CD4-positive, alpha-beta T cell treated with Interleukin-15 for 4 hours (primary cell): ENCODE results near the gene TCF12.
"Not testable (repeated sequence)": the region's sequence is repeated elsewhere in the genome, so short reads cannot be mapped to it uniquely, and the experiment has no call there.

ENCODE experiments used
- DNase-seq: peaks from one replicate; pipeline ENCODE4 v3.0.0-alpha.2; 2020; ENCODE audit warnings: low spot score

Gene TCF12

DNA sequence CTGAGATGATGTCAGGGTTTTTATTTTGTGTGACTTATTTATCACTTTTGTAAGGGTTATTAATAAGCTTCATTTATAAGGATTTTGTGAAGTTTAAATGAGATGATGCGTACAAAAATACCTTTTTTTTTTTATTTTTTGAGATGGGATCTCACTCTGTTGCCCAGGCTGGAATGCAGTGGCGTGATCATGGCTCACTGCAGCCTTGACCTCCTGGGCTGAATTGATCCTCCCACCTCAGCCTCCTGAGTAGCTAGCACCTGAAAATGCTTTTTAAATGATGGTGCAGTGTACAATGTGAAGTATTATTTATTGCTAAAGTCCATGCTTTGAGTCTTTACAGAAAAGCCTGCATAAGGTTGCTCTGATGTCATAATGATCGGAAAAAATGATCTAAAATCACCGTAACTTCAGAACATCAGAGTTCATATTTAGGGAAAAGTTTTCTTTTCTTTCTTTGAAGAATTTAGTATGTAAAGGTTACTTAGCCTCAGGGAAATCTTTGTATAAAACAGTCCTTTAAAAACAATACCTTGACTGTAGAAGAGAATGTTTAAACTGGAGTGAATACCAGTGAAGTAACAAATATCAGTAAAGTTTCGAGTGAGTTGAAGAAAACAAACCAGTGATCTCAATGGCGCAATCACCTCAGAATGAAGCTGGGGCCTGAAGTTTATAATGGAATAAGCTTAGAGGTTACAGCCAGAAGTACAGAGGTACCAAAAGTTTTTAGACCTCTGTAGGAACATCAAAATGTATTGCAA is 29.7 kb downstream of the TCF12 start:
- DNase-seq, result no peak

DNA sequence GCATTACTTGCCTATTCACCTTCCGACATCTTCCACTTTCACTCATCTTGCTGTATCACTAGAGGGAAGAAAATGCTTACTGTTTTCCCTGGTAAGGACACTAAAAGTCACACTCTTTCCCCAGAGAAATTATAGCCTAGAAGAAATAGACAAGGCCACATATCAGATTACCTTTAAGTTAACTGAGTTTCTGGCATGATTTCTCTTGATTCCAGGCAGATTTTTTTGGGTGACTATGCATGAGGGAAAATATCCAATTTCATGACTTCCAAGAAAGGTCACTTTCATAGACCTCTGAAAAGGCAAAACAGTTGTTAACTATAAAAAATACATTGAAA is 30.3 kb downstream of the TCF12 start:
- DNase-seq, result no peak

DNA sequence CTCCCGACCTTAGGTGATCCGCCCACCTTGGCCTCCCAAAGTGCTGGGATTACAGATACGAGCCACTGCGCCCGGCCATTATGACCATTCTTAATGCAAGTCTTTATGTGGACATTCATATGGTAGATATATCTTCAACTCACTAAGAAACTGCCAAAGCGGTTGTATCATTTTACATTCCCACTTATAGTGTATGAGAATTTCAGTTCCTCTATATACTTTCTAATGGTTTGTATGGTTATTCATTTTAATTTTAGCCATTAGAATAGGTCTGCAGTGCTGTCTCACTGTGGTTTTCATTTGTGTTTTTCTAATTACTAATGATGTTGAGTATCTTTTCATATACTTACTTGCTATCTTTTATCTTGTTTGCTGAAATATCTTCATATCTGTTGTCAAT is 32.5 kb downstream of the TCF12 start:
- no peak for DNase-seq

DNA sequence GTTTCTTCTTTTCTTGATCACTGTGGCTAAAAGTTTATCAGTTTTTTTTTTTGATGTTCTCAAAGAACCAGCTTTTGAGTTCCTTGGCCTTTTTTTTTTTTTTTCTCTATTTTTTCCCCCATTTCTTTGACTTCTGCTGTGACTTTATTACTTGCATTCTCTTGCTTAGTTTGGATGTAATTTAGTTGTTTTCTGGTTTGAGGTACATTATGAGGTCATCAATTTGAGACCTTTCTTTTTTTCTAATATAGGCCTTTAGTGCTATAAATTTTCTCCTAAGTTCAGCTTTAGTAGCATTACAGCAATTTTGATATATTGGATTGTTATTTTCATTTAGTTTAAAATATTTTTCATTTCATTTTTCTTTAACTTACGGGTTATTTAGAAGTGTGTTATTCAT is 35.3 kb downstream of the TCF12 start:
- DNase-seq, result no peak

DNA sequence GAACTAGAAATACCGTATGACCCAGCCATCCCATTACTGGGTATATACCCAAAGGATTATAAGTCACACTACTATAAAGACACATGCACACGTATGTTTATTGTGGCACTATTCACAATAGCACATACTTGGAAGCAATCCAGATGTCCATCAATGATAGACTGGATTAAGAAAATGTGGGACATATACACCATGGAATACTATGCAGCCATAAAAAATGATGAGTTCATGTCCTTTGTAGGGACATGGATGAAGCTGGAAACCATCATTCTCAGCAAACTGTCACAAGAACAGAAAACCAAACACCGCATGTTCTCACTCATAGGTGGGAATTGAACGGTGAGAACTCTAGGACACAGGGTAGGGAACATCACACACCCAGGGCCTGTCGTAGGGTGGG is 36.6 kb downstream of the TCF12 start:
- DNase-seq, result not testable (repeated sequence)

DNA sequence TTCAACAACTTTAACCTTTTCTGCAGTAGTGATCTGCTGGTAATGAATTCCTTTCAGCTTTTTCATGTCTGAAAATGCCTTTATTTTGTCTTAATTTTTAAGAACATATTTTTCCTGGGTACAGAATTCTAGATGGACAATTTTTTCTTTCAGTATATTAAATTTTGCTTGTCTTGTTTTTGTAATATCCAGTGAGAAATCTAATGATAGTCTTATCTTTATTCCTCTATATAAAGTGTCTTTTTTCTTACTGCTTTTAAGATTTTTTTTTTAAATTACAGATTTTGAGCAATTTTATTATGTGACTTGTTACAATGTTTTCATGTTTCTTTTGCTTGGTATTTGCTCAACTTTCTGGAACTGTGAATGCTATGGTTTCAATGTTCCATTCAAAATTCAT is 38.1 kb downstream of the TCF12 start:
- no peak for DNase-seq

DNA sequence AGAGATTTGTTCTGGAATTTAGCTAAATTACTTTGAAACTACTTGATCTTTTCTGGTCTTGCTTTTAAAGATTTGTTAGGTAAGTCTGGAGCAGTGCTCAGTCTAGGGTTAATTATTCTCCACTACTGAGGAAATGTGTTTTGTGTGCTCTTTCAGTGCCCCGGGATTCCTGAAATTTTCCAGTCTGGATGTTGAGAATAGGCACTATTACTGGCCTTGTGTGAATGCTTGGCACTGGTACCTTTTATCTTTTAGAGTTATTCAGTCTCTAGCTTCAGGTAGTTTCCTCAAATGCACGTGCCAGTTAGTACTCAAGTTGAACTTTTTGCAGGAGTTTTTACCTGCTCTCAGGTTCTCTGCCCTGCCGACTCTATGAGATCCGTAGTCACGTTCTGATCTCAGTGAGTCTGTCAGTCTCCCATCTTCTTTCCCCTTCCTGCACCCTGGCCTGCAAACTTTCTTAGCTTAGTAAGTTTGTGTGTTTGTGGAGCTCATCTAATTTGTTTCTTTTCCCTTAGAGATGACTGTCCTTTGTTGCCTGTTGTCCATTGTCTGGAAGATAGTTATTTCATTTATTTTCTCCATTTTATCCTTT is 39.5 kb downstream of the TCF12 start:
- DNase-seq, result no peak

DNA sequence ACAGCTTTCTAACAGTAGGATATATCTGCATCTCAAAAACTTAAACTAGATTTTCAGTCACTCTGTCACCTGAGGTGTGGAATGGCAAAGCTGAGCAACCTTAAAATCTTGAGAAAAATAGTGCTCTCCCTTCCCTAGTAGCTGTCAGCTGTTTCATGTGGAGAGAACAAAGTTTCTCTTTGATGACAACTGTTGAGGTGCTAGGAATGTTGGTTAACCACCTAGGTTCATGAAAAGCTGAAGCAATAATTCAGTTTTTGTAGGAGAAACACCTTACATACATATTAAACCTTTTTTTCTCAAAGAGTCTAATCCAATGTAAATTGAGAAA is 40.8 kb downstream of the TCF12 start:
- DNase-seq, result no peak

DNA sequence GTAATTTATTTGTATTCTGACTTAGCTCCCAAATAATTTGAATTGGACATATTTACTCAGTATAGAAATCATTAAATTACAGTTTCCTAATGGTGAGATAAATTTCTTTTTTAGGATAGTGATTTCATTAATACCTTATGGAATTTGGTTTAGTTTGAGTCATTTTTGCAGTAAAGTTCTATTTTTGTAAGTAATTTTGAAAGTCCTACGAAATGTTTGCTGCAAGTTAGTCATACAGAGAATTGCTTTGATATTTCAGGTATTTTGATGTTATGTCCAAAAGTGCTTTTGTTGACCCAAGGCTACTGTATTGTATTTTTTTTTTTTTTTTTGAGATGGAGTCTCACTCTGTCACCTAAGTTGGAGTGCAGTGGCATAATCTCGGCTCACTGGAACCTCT is 41.7 kb downstream of the TCF12 start:
- DNase-seq, result no peak

DNA sequence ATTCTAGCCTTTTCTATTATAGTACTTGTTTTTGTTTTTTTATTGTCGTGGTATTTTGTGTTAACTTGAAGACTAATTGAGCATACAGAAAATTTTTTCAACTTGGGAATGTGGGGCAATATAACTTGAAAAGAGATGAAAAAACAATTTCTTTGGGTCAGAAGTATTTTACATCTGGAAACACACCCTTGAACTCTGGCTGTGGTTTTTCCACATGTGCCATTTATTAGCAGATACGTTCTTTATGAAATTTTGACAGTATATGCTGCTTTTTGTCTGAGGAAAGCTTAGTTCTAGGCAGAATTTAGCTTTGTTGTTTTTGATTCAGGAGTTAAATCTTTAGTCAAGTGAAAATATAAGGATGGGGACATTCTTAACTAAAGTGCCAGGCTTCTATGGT is 44.7 kb downstream of the TCF12 start:
- DNase-seq, result no peak

DNA sequence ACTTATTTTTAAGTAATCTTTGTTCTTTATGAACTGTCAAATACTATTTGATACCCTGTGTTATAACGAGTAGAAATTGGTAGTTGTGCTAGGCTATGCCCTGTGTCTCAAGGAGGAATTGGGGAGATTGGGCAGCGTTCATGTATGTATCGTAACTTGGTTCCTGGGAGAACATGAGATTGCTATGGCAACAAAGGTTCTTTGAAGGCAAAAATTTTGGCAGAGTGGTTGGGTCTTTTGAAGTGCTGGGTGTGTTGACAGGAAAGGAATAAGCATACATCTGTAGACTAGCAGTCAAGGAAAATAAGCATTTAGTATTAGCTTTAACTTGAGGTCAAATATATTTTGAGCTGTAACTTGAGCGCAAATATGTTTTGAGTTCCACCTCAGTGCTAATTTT is 45.3 kb downstream of the TCF12 start:
- DNase-seq, result no peak

DNA sequence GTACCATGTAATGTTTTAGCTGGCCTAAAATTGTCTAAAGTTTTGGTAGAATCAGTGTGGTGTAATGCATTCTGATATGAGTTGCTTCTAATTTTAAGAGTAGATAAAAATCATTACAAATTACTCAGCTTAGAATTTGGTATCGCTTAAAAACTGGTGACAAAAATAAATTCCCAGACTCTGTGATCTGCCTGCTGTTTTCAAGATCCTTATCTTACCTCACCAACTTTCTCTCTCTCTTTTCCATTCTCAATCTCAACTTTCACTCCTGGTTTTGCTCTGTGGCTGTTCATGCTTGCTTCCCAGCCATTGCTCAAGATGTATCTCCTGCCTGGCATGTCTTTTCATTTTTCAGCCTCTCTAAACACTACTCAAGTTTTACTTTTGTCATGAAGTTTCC is 45.7 kb downstream of the TCF12 start:
- no peak for DNase-seq

DNA sequence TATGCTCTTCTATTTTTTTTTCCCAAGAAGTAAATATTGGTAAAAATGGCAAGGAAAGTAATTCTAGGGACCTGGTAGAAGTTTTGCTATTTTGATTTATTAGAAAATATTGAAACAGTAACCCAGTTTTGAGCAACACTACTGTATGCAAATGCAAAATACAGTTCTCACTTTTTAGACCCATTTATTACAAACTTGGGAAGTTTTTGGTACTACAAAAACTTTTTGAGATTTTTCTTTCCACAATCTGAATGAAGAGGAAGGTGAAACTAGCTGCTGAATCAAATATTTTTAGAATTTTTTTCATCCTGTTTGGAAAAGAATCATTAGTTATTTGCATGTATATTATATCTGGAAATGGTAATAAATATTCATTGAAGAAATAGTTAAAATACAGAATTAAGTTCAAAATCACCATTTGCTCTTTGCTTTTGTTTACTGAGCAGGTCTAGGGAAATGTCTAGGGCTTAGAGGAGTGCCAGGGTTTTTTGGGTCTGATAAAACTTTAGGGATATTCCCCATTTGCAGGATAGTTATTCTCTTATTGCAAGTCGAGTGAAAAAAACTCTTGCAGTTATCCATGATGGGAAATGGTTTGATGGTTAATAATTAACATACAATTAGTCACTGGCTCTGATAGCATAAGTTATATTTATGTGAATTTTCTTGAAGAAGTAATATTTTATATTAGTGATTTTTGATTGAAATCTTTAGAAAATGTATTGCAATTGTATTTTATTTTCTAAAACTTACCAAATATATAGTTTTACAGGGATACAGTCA is 47.0 kb downstream of the TCF12 start:
- DNase-seq, result no peak

DNA sequence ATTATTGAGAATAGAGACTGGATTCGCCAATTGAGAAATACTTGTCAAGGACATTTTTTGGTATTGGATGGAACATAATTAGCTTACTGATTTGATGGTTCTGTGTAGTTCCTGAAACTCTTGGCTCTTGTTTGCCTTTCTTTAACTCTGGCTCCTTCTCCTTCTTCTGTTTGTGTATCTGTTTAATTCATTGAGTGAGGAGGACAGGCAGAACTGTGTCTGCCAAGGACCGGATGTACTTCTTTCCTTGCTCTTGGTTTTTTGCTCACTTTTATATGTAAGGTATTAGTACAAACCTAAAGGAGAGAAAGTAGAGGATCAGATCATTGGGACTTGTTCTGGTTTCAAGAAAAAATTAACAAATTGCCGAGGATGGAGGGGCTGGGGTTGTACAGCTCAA is 48.9 kb downstream of the TCF12 start:
- DNase-seq, result no peak

DNA sequence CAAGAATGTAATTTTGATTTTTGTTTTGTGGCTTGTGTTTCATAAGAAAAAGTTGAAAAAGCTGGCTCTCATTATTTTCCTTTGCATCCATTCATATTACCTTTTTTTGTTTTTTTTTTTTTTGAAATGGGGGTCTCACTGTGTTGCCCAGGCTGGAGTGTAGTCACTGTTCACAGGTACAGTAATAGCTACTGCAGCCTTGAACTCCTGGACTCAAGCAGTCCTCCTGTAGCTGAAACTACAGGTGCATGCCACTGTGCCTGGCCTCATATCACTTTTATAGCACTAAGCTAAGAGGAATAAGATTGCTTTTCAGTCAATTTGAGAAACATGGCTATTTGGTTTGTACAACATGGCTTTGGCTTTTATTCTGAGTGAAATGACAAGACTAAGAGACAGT is 49.8 kb downstream of the TCF12 start:
- DNase-seq, result no peak

DNA sequence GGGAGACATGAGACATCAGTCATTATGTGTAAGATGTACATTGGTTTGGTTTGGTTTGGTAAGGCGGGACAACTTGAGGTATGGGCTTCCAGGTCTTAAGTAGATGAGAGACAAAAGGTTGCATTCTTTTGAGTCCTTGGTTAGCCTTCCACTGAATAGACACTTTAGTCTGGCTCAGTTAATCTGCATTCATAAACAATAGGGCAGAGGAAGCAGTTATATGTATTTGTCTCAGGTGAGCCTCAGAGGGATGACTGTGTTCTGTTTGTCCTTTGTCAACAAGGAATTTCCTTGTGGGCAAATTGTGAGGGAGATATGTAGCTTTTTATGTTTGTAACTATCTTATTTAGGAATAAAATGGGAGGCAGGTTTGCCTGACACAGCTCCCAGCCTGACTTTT is 50.4 kb downstream of the TCF12 start:
- no peak for DNase-seq

DNA sequence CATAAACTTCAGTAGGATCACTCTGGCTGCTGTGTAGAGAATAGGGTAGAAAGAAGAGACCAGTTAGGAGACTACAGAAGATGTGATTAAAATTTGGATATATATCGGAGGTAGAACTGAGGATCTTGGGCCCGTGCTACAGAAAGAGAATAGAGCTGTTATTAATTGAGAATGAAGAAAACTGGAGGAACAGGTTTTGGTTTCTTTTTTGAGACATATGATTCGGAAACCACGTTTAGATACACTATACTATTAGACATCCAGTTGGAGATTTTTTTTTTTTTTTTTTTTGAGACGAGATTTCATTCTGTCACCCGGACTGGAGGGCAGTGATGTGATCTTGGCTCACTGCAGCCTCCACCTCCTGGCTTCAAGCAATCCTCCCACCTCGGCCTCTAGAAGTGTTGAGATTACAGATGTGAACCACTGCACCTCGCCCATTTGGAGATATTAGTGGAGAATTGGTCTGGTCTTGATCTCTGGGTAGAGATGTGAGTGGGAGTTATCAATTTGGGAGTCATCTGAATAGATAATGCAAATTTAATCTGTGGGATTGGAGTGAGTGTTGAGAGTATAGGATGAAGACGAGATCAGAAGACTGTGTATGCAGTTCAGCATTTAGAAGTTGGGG is 50.9 kb downstream of the TCF12 start:
- no peak for DNase-seq

DNA sequence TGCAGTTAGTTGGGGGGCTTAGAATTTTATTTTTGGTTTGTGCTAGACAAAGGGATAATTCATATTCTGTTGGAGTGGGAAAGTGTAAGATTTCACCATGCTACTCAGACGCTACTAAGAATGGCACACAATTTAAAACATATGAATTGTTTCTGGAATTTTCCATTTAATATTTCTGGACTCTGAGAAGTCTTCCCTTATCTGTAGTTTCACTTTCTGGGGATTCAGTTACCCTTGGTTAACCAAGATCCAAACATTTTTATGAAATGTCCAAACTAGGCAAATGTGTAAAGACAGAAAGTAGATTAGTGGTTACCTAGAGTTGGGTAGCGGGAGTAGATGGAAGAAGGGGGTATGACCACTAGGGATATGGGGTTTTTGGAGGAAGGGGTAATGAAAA is 53.1 kb downstream of the TCF12 start:
- no peak for DNase-seq

DNA sequence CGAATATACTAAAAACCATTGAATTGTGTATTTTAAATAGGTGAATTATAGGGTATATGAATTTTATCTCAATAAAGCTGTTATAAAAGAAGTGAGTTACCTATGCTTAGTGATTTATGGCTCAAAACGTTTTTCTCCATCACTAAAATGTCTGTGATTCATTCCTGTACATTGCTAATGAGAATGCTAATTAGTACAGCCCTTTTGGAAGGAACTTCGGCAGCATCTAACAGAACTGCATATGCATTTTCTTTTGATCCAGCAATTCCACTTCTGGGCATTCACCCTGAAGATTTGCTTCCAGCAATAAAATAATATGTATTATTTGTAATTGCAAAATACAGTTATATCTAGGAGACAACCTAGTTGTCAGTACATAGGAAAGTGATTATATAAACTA is 53.6 kb downstream of the TCF12 start:
- DNase-seq, result no peak

DNA sequence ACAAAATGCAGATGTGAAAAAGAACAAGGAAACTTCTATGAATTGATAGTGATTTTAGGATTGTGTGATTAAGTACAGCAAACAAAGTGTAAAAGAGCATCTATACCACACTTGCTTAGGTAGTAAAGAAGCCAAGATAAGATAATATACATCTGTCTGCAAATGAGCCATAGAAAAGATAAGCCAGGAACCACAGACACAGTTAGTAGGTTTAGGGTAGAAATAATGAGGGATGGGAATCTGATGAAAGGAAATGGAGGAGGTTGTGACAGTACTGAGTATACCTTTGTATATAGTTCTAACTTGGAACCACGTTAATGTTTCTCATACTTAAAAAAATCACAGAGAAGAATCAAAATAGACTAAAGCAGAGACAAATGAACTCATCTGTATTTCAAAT is 54.0 kb downstream of the TCF12 start:
- DNase-seq, result no peak

DNA sequence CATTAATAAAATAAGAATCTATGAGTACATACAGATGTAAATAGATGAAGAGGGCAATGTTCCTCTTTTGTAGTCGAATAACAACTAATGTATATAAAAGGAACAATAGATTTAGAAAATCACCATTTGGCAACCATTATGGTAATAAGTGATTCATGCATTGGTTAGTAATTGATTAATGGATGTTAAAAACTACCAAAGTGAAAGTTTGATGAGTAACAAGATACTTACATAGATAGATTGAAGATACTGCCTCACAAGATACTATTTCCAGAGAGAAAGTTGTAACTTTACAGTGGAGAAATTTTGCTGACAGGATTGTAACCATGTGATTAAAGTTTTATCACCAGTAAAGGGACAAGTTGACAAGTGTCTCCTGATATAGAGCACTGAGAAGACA is 55.0 kb downstream of the TCF12 start:
- no peak for DNase-seq

DNA sequence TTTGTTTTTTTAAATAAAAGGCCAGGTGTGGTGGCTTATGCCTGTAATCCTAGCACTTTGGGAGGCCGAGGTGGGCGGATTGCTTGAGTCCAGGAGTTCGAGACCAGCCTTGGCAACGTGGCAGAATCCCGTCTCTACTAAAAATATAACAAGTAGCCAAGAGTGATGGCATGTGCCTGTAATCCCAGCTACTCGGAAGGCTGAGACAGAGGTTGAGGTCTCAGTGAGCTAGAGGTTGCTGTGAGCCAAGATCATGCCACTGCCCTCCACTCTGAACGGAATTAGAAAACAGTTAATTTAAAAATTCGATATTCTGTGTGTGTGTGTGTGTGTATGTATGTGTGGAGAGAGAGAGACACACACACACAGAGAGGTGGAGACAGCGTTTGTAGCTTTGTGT is 58.8 kb downstream of the TCF12 start:
- DNase-seq, result no peak
